Amniotic stem cell (primary cell): ENCODE data around the gene FBH1.
"Not testable (repeated sequence)": the region's sequence is repeated elsewhere in the genome, so short reads cannot be mapped to it uniquely, and the experiment has no call there.

Experiments
- DNase-seq: peaks from one replicate; lab custom pipeline; 2025; lab: John Stamatoyannopoulos, UW

FBH1 gene

GRCh38 chr10:5942001-5942400 lies 52.0 kb downstream of the FBH1 start:
- DNase-seq: no peak

- no peak for DNase-seq
These were observed 52.4 kb downstream of the FBH1 start for GRCh38 chr10:5942474-5942873.

- no peak for DNase-seq
These were observed 53.5 kb downstream of the FBH1 start for GRCh38 chr10:5943536-5943935.

GRCh38 chr10:5944389-5945189 lies 54.5 kb downstream of the FBH1 start:
- DNase-seq: peak; percentile 96

GRCh38 chr10:5945190-5945509 lies 55.1 kb downstream of the FBH1 start:
- no peak for DNase-seq

GRCh38 chr10:5945561-5946418 lies 55.7 kb downstream of the FBH1 start:
- DNase-seq: peak; percentile 59

GRCh38 chr10:5946419-5946775 lies 56.4 kb downstream of the FBH1 start:
- DNase-seq: not testable (repeated sequence)

- no peak for DNase-seq
These were observed 56.7 kb downstream of the FBH1 start for GRCh38 chr10:5946786-5947185.

- DNase-seq: no peak
These were observed 57.6 kb downstream of the FBH1 start for GRCh38 chr10:5947471-5948207.

GRCh38 chr10:5948208-5948585 lies 58.2 kb downstream of the FBH1 start:
- no peak for DNase-seq

GRCh38 chr10:5949009-5949759 lies 59.1 kb downstream of the FBH1 start:
- DNase-seq: no peak

GRCh38 chr10:5951167-5951711 lies 61.2 kb downstream of the FBH1 start:
- DNase-seq: no peak

- no peak for DNase-seq
These were observed 61.8 kb downstream of the FBH1 start for GRCh38 chr10:5951721-5952407.

- DNase-seq: no peak
These were observed 62.8 kb downstream of the FBH1 start for GRCh38 chr10:5952731-5953385.

- no peak for DNase-seq
These were observed 63.6 kb downstream of the FBH1 start for GRCh38 chr10:5953676-5954075.

- DNase-seq: no peak
These were observed 66.3 kb downstream of the FBH1 start for GRCh38 chr10:5956146-5956936.

- peak; percentile 50 for DNase-seq
These were observed 68.0 kb downstream of the FBH1 start for GRCh38 chr10:5958077-5958476.

- DNase-seq: no peak
These were observed 68.6 kb downstream of the FBH1 start for GRCh38 chr10:5958675-5959074.

GRCh38 chr10:5959142-5959541 lies 69.1 kb downstream of the FBH1 start:
- DNase-seq: no peak

- DNase-seq: no peak
These were observed 69.6 kb downstream of the FBH1 start for GRCh38 chr10:5959581-5960069.
